Astrocyte (in vitro differentiated cells and primary cell): ENCODE results near the gene LRRFIP1.

Source experiments
- CTCF ChIP-seq: IDR thresholded peaks from 2 replicates; pipeline ENCODE4 v1.5.1; 2011; ENCODE audit warnings: low read depth, mild to moderate bottlenecking, inconsistent platforms, low read length, moderate library complexity; ENCODE audit not compliant: insufficient read depth
- EZH2 ChIP-seq: IDR thresholded peaks from 2 replicates; pipeline ENCODE4 v1.6.1; 2012; ENCODE audit warnings: mild to moderate bottlenecking, low read length, inconsistent platforms; ENCODE audit not compliant: insufficient read depth

GRCh38 chr2:237782181-237782580 lies 154.8 kb downstream of the LRRFIP1 start:
- TF ChIP-seq CTCF (no peak), EZH2 (no peak)
